NCI-H187 treated with DMSO at 0.1 percent for 48 hours (cell line): ENCODE results near the gene UNC13B.

ENCODE experiments used
- DNase-seq: peaks from one replicate; lab custom pipeline; 2025; lab: John Stamatoyannopoulos, UW

Gene UNC13B

DNA sequence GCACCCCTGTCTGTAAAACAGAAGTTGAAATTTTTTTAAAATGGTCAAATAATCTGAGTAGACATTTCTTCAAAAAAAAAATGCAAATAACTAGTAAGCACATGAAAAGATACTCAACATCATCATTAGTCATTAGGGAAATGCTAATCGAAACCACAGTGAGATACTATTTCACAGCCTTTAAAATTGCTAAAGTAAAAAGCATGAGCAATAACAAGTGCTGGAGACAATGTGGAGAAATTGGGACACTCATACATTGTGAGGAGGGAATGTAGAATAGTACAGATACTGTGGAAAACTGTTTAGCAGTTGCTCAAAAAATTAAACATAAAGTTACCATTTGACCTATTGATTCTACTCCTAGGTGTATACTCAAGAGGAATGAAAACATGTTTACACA, 269.7 kb downstream of the UNC13B start:
- no peak for DNase-seq

DNA sequence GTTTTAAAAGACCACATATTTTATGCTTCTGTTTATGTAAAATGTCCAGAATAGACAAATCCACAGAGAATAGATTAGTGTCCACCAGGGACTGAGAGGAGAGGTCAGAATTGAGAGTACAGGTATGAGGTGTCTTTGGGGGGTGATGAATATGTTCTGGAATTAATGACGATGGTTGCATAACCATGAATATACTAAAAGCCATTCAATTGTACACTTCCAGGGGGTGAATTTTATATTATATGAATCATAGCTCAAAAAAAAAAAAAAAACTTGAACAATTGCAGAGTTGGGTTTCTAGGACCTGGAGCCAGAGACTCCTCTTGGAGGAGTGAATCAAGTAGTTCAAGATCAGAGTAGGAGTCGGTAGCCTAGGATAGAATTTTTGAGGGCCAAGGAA, 270.3 kb downstream of the UNC13B start:
- no peak for DNase-seq

DNA sequence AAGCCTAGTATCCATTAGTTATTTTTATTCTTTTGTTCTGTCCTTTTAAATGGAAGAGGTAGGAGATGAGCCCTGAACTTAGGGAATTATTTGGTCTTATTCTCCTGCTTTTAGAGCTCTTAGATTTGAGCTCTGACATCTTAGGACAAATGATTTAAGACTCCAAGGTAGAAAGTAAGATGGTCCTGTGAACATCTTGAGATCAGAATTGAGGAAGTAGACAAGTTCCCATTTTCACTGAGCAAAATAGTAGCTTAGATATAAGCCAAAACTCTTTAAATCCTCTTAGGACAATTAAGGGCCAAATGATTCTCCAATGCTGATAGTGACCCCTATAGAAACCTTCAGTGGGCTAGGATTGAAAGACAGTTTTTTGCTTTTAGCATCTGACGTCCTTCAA, 275.1 kb downstream of the UNC13B start:
- no peak for DNase-seq

GRCh38 chr9:35446012-35446411, 284.2 kb downstream of the UNC13B start:
- DNase-seq: no peak

DNA sequence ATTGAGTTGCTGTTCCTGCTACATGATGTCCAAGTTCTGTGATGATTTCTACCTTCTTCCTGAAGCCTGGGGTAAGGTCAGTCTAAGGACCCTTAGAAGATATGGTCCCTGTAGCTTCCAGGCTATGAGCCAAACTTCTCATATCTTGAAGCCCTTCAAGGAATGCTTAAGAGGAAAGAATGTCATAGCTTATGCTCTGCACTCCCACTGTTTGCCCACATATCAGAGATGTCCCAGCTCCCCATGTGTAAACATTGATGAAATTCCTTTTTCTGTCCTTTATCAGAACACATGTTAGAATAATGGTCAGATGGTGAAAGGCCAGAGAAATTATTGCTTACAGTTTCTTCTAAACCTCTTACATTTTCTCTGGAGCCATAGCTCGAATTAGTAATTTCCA, 286.7 kb downstream of the UNC13B start:
- no peak for DNase-seq

DNA sequence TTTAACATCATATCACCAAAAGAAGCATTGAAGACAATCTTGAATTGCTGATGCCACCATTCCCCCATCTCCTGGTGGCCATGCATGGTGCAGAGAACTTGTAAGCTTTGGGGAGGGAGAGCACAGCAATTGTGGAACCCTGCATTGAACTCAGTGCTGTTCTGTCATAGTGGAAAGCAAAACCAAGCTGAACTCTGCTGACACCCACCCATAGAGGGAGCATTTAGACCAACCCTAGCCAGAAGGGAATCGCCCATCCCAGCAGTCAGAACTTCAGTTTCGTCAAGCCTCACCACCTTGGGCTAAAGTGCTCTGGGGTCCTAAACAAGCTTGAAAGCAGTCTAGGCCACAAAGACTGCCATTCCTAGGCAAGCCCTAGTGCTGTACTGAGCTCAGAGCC, 290.7 kb downstream of the UNC13B start:
- no peak for DNase-seq

- DNase-seq: no peak
These were observed 292.0 kb downstream of the UNC13B start for GRCh38 chr9:35453786-35454185.
